Endodermal cell (in vitro differentiated cells): ENCODE measurements around the gene MYDGF. TPM values are rescaled to one million over a fixed set of nuclear protein-coding genes. Genes with fewer than 3 reads are reported as not detected.
A peak's percentile ranks its signal among the peaks of the same experiment; 100 is the strongest.

Experiments used
- DNase-seq: peaks from one replicate; pipeline ENCODE4 v3.0.0-alpha.2; 2017
- H3K27ac ChIP-seq: 2 replicates; pipeline ENCODE4 v1.5.1; 2013; ENCODE audit warnings: mild to moderate bottlenecking, low read depth, low read length, moderate library complexity
- H3K27me3 ChIP-seq: 2 replicates; pipeline ENCODE4 v1.6.1; 2013; ENCODE audit warnings: mild to moderate bottlenecking, low read length, moderate library complexity; ENCODE audit not compliant: insufficient read depth, control insufficient read depth, poor library complexity, severe bottlenecking
- H3K36me3 ChIP-seq: 2 replicates; pipeline ENCODE4 v1.7.0; 2013; ENCODE audit warnings: mild to moderate bottlenecking, low read length, moderate library complexity; ENCODE audit not compliant: control insufficient read depth, insufficient read depth
- H3K4me1 ChIP-seq: one replicate; pipeline ENCODE4 v1.7.0; 2013; ENCODE audit warnings: low read length; ENCODE audit not compliant: control insufficient read depth, insufficient read depth
- H3K4me3 ChIP-seq: 2 replicates; pipeline ENCODE4 v1.5.1; 2013; ENCODE audit warnings: mild to moderate bottlenecking, low read length, moderate library complexity
- H3K9ac ChIP-seq: 2 replicates; pipeline ENCODE4 v1.6.1; 2013; ENCODE audit warnings: mild to moderate bottlenecking, low read length, moderate library complexity; ENCODE audit not compliant: poor library complexity, severe bottlenecking; ENCODE audit errors: extremely low read depth
- H3K9me3 ChIP-seq: 2 replicates; pipeline ENCODE4 v1.6.1; 2013; ENCODE audit warnings: mild to moderate bottlenecking, low read length, moderate library complexity; ENCODE audit not compliant: control insufficient read depth
- H3K27ac Mint-ChIP-seq: 2 replicates; pipeline ENCODE4 v1.8.0; 2020; ENCODE audit warnings: mixed read lengths
- H3K27me3 Mint-ChIP-seq: 2 replicates; pipeline ENCODE4 v1.8.0; 2021; ENCODE audit warnings: mild to moderate bottlenecking, mixed read lengths; ENCODE audit not compliant: insufficient read depth
- H3K36me3 Mint-ChIP-seq: 2 replicates; pipeline ENCODE4 v1.8.0; 2020; ENCODE audit warnings: low read depth, mixed read lengths
- H3K4me1 Mint-ChIP-seq: 2 replicates; pipeline ENCODE4 v1.8.0; 2020; ENCODE audit warnings: mixed read lengths
- H3K4me3 Mint-ChIP-seq: 2 replicates; pipeline ENCODE4 v1.8.0; 2020; ENCODE audit warnings: mild to moderate bottlenecking, moderate library complexity, mixed read lengths
- H3K9me3 Mint-ChIP-seq: 2 replicates; pipeline ENCODE4 v1.8.0; 2020; ENCODE audit warnings: mild to moderate bottlenecking, mixed read lengths
- CTCF ChIP-seq: fragments of 200-600 bp; sonication (generic); conservative IDR thresholded peaks from 2 replicates; pipeline ENCODE4 v1.5.0; 2021; ENCODE audit warnings: antibody characterized with exemption, mild to moderate bottlenecking
- WGBS, 2 experiments: methylation state at CpG; one replicate each; pipeline versions ENCODE4 v1.1.5 to v1.1.7; 2013; ENCODE audit warnings: missing lambda C conversion rate in 2 of 2, mixed read lengths in 1 of 2; ENCODE audit not compliant: insufficient coverage in 1 of 2, insufficient read length in 1 of 2; 5-methylcytosine and 5-hydroxymethylcytosine counted together
- total RNA-seq, 2 donors: library from RNA; stranded (reverse); fragmentation: NEBNext Ultra II Directional in 1 of 2; extraction: Animal tissue kit (Norgen Biotek cat#: 25700) in 1 of 2; gene quantifications; 2 replicates in 1 of 2; 3 replicates in 1 of 2; pipeline ENCODE4 v1.2.1, GENCODE V29; 2021

The MYDGF gene
- total RNA-seq, 2 donors from 2014 or later: 58.7 to 64.0 TPM

GRCh38 chr19:4688587-4688986 lies 18.4 kb upstream of the MYDGF start:
- no peaks in the 10 kb centered on the region for H3K4me1 Mint-ChIP-seq
- no peak overlapping the region for H3K4me3 Mint-ChIP-seq
- WGBS, 2 experiments: 94 to 97% methylated on average over 22 to 25 of the region's 26 CpGs
- H3K36me3 Mint-ChIP-seq: peaks cover 54% of the 10 kb centered on the region
- Histone ChIP-seq H3K4me3 (no peak overlapping the region), H3K27ac (no peak overlapping the region), H3K9me3 (no peaks in the 10 kb centered on the region), H3K36me3 (peaks cover 30% of the 10 kb centered on the region), H3K27me3 (no peaks in the 10 kb centered on the region), H3K9ac (no peak overlapping the region), H3K4me1 (no peaks in the 10 kb centered on the region)
- H3K27me3 Mint-ChIP-seq: no peaks in the 10 kb centered on the region
- no peak for DNase-seq
- H3K9me3 Mint-ChIP-seq: no peaks in the 10 kb centered on the region
- H3K27ac Mint-ChIP-seq: no peak overlapping the region
- TF ChIP-seq CTCF: no peak

- Histone ChIP-seq H3K4me3 (no peak overlapping the region), H3K27ac (no peak overlapping the region), H3K27me3 (no peaks in the 10 kb centered on the region), H3K9me3 (no peaks in the 10 kb centered on the region), H3K36me3 (peaks cover 34% of the 10 kb centered on the region), H3K9ac (no peak overlapping the region), H3K4me1 (no peaks in the 10 kb centered on the region)
- Mint-ChIP-seq H3K36me3 (peaks cover 49% of the 10 kb centered on the region), H3K9me3 (no peaks in the 10 kb centered on the region), H3K4me1 (no peaks in the 10 kb centered on the region), H3K27me3 (no peaks in the 10 kb centered on the region), H3K27ac (no peak overlapping the region), H3K4me3 (no peak overlapping the region)
- no peak for TF ChIP-seq CTCF
- DNase-seq: no peak
- WGBS, 2 experiments: 89 to 95% methylated on average over 10 to 11 of the region's 11 CpGs
Measured at GRCh38 chr19:4687396-4687795, 17.3 kb upstream of the MYDGF start.

GRCh38 chr19:4686700-4687099 lies 16.6 kb upstream of the MYDGF start:
- Mint-ChIP-seq H3K27ac (peak overlapping the region; percentile 66), H3K4me1 (no peaks in the 10 kb centered on the region), H3K36me3 (peaks cover 49% of the 10 kb centered on the region), H3K27me3 (no peaks in the 10 kb centered on the region), H3K4me3 (no peak overlapping the region), H3K9me3 (no peaks in the 10 kb centered on the region)
- H3K4me1 ChIP-seq: no peaks in the 10 kb centered on the region
- no peak overlapping the region for H3K9ac ChIP-seq
- WGBS, 2 experiments: 95 to 97% methylated on average over 10 of the region's 10 CpGs
- no peaks in the 10 kb centered on the region for H3K9me3 ChIP-seq
- H3K4me3 ChIP-seq: no peak overlapping the region
- no peak for DNase-seq
- no peak for TF ChIP-seq CTCF
- no peaks in the 10 kb centered on the region for H3K27me3 ChIP-seq
- H3K27ac ChIP-seq: no peak overlapping the region
- H3K36me3 ChIP-seq: peaks cover 38% of the 10 kb centered on the region
